ENCODE data around the gene ZNF611. TPM values are rescaled to one million over a fixed set of nuclear protein-coding genes. Genes with fewer than 3 reads are reported as not detected.
A peak's percentile ranks its signal among the peaks of the same experiment; 100 is the strongest.

ZNF611 gene
- total and polyA plus RNA-seq, 4 donors, result 0.50 to 12.7 (median 2.7) TPM

DNA sequence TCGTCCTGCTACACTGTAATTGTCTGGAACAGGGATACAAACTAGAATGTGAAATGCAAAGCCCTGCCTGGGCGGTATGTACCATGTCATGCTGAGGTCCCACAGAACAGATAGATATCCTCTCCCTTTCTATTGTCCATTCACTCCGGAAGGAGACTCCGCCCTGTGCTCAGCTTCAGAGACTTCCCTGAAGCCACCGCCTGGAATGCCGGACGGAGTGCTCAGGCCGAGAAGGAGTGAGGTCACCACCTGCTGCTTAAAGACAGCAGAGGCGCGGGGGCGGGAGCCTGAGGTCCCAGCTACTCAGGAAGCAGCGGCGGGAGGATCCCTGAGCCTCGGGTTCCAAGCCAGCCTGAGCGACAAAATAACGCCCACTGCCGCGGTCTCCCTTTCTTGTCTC lies 890 bp upstream of the ZNF611 start:
- DNase-seq (ENCODE audit: low spot score), result no peak
- peaks cover 0 to 6% (median 1%) of the 10 kb centered on the region in 4 donors for H3K4me1 ChIP-seq (ENCODE audit: control insufficient read depth in 4 of 4, insufficient read depth in 4 of 4, low read length in 3 of 4)
- 69% methylated on average over 18 of the region's 18 CpGs for WGBS
- TF ChIP-seq RAD21 (IDR thresholded peaks at IDR 0.05), result no peak
- TF ChIP-seq, protein P1, sequence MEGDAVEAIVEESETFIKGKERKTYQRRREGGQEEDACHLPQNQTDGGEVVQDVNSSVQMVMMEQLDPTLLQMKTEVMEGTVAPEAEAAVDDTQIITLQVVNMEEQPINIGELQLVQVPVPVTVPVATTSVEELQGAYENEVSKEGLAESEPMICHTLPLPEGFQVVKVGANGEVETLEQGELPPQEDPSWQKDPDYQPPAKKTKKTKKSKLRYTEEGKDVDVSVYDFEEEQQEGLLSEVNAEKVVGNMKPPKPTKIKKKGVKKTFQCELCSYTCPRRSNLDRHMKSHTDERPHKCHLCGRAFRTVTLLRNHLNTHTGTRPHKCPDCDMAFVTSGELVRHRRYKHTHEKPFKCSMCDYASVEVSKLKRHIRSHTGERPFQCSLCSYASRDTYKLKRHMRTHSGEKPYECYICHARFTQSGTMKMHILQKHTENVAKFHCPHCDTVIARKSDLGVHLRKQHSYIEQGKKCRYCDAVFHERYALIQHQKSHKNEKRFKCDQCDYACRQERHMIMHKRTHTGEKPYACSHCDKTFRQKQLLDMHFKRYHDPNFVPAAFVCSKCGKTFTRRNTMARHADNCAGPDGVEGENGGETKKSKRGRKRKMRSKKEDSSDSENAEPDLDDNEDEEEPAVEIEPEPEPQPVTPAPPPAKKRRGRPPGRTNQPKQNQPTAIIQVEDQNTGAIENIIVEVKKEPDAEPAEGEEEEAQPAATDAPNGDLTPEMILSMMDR (IDR thresholded peaks at IDR 0.05; ENCODE audit: low read depth, low read length, missing input control), result no peak
- TF ChIP-seq HNF4G (IDR thresholded peaks at IDR 0.05), result no peak
- no peak for TF ChIP-seq HNF4A (conservative IDR thresholded peaks at IDR 0.05)
- TF ChIP-seq GABPA (IDR thresholded peaks at IDR 0.05 in 1 of 2, conservative IDR thresholded peaks at IDR 0.05 in 1 of 2), result no peak
- TF ChIP-seq, protein P2, sequence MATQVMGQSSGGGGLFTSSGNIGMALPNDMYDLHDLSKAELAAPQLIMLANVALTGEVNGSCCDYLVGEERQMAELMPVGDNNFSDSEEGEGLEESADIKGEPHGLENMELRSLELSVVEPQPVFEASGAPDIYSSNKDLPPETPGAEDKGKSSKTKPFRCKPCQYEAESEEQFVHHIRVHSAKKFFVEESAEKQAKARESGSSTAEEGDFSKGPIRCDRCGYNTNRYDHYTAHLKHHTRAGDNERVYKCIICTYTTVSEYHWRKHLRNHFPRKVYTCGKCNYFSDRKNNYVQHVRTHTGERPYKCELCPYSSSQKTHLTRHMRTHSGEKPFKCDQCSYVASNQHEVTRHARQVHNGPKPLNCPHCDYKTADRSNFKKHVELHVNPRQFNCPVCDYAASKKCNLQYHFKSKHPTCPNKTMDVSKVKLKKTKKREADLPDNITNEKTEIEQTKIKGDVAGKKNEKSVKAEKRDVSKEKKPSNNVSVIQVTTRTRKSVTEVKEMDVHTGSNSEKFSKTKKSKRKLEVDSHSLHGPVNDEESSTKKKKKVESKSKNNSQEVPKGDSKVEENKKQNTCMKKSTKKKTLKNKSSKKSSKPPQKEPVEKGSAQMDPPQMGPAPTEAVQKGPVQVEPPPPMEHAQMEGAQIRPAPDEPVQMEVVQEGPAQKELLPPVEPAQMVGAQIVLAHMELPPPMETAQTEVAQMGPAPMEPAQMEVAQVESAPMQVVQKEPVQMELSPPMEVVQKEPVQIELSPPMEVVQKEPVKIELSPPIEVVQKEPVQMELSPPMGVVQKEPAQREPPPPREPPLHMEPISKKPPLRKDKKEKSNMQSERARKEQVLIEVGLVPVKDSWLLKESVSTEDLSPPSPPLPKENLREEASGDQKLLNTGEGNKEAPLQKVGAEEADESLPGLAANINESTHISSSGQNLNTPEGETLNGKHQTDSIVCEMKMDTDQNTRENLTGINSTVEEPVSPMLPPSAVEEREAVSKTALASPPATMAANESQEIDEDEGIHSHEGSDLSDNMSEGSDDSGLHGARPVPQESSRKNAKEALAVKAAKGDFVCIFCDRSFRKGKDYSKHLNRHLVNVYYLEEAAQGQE (IDR thresholded peaks at IDR 0.05), result no peak
- no peak for TF ChIP-seq TAF1 (conservative IDR thresholded peaks at IDR 0.05)
- no peak for TF ChIP-seq EGR1 (IDR thresholded peaks at IDR 0.05; ENCODE audit: low read depth in 2 of 2)
- TF ChIP-seq, protein P3, sequence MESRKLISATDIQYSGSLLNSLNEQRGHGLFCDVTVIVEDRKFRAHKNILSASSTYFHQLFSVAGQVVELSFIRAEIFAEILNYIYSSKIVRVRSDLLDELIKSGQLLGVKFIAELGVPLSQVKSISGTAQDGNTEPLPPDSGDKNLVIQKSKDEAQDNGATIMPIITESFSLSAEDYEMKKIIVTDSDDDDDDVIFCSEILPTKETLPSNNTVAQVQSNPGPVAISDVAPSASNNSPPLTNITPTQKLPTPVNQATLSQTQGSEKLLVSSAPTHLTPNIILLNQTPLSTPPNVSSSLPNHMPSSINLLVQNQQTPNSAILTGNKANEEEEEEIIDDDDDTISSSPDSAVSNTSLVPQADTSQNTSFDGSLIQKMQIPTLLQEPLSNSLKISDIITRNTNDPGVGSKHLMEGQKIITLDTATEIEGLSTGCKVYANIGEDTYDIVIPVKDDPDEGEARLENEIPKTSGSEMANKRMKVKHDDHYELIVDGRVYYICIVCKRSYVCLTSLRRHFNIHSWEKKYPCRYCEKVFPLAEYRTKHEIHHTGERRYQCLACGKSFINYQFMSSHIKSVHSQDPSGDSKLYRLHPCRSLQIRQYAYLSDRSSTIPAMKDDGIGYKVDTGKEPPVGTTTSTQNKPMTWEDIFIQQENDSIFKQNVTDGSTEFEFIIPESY (IDR thresholded peaks at IDR 0.05), result no peak
- TF ChIP-seq RXRA (IDR thresholded peaks at IDR 0.05), result no peak
- no peak for TF ChIP-seq FOXA2 (IDR thresholded peaks at IDR 0.05)
- no peak for TF ChIP-seq YY1 (IDR thresholded peaks at IDR 0.05)
- no peak for TF ChIP-seq JUND (IDR thresholded peaks at IDR 0.05)
- no peak for TF ChIP-seq FOXA1 (IDR thresholded peaks at IDR 0.05)
- TF ChIP-seq NR2F2 (IDR thresholded peaks at IDR 0.05), result no peak
- TF ChIP-seq SP1 (IDR thresholded peaks at IDR 0.05), result no peak
- TF ChIP-seq, protein P4, sequence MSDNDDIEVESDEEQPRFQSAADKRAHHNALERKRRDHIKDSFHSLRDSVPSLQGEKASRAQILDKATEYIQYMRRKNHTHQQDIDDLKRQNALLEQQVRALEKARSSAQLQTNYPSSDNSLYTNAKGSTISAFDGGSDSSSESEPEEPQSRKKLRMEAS (IDR thresholded peaks at IDR 0.05), result no peak
- peaks cover 0 to 1% (median 0%) of the 10 kb centered on the region in 4 donors for H3K27me3 ChIP-seq (ENCODE audit: control insufficient read depth in 4 of 4, insufficient read depth in 4 of 4, low read length in 3 of 4)
- peak overlapping the region in 1 of 2 donors; percentile 42 for H3K27ac ChIP-seq (ENCODE audit: low read depth in 1 of 2, low read length in 2 of 2)
- no peaks in the 10 kb centered on the region for H3K36me3 ChIP-seq (ENCODE audit: control insufficient read depth in 4 of 4, insufficient read depth in 3 of 4, low read depth in 1 of 4, low read length in 3 of 4)
- H3K9ac ChIP-seq (ENCODE audit: low read depth in 1 of 2, low read length in 2 of 2), result no peak overlapping the region
- H3K4me3 ChIP-seq (ENCODE audit: low read depth in 1 of 3, low read length in 3 of 3), result no peak overlapping the region
- H3K9me3 ChIP-seq (ENCODE audit: control insufficient read depth in 4 of 4, low read length in 3 of 4), result peaks cover 2 to 3% (median 3%) of the 10 kb centered on the region in 4 donors
